Fibroblast of pulmonary artery (primary cell): Measurements from ENCODE around the gene FMN1.

Source experiments
- DNase-seq: peaks from one replicate; pipeline ENCODE4 v3.0.0-alpha.2; 2010; ENCODE audit warnings: low read depth
- H3K4me3 ChIP-seq: replicated peaks from 2 replicates; pipeline ENCODE4 v1.5.1; 2011; ENCODE audit warnings: low read depth, mild to moderate bottlenecking, control low read depth, low read length, moderate library complexity
- TF ChIP-seq, protein P1 (sequence below): IDR thresholded peaks from 2 replicates; pipeline ENCODE4 v1.5.1; 2011; ENCODE audit warnings: mild to moderate bottlenecking, control low read depth, low read length, inconsistent platforms; ENCODE audit errors: missing control alignments

The FMN1 gene

DNA sequence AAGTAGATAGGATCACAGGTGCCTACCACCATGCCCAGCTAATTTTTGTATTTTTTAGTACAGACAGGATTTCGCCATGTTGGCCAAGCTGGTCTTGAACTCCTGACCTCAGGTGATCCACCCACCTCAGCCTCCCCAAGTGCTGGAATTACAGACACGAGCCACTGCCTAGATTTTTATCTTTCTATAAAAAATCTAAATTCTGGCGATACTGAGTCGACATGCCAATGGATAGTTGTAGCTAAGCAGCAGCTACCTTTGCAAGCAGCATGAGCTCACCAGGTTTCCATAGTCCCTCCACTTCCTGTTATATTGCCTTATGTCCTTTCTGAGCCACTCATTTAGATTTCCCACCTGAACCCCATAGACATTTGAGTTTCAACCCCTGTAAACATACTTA is 13.1 kb upstream of the FMN1 start:
- H3K4me3 ChIP-seq: no peak overlapping the region
- DNase-seq: no peak
- TF ChIP-seq, protein P1, sequence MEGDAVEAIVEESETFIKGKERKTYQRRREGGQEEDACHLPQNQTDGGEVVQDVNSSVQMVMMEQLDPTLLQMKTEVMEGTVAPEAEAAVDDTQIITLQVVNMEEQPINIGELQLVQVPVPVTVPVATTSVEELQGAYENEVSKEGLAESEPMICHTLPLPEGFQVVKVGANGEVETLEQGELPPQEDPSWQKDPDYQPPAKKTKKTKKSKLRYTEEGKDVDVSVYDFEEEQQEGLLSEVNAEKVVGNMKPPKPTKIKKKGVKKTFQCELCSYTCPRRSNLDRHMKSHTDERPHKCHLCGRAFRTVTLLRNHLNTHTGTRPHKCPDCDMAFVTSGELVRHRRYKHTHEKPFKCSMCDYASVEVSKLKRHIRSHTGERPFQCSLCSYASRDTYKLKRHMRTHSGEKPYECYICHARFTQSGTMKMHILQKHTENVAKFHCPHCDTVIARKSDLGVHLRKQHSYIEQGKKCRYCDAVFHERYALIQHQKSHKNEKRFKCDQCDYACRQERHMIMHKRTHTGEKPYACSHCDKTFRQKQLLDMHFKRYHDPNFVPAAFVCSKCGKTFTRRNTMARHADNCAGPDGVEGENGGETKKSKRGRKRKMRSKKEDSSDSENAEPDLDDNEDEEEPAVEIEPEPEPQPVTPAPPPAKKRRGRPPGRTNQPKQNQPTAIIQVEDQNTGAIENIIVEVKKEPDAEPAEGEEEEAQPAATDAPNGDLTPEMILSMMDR: no peak

DNA sequence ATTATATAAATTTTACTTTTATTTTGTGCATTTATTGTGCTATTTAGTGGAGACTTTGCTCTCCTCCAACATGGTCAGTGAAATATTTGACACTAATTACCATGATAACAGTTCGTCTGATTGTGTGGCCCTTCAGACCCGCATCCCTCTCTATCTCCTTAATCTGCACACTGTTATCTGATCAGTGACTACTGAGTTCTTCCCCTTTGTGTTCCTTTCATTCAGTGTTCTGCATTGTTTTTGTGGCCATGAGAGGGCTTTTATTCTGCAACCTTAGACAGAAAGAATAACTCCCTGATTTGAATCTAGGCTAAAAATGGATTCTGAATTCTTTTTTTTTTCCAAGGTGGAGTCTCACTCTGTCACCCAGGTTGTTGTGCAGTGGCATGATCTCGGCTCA is 11.9 kb upstream of the FMN1 start:
- H3K4me3 ChIP-seq: no peak overlapping the region
- TF ChIP-seq, protein P1: no peak
- DNase-seq: no peak

DNA sequence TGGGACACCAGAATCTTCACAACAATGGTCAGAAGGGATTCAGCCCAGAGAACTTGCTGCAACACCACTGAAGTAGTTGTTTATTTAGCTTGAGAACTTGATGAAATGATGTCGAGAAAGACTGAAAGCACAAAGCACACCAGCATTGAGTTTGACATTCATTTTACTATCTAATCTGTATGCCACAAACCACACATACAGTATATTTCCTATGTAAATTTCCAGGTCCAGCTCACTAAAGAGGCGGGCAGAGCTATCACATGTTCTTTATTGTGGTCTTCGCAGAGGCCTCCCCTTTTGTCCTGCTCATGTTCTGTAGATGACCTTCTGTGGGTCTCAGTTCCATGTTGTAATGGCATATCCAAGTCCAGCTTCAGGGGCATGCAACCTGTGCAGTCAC is 10.4 kb upstream of the FMN1 start:
- TF ChIP-seq, protein P1: no peak
- no peak for DNase-seq
- no peak overlapping the region for H3K4me3 ChIP-seq

DNA sequence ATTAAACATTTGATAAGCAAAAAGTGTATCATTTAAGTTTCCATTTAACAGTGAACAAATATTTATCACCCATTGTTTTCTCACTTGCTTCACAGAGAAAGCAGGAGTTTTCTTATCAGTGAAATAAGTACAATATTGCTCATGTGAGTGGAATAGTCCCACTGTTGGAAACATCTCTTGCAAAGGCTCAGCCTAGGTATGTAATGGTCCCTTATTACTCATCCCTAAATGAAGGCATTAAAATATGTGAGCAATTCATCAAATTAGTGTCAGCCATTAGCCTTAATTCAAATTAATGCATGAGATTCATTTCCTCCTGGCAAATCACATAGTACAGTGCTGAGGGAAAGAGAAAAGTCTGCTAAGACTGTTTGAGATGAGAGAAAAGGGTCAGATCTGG is 9.6 kb upstream of the FMN1 start:
- H3K4me3 ChIP-seq: no peak overlapping the region
- TF ChIP-seq, protein P1: no peak

DNA sequence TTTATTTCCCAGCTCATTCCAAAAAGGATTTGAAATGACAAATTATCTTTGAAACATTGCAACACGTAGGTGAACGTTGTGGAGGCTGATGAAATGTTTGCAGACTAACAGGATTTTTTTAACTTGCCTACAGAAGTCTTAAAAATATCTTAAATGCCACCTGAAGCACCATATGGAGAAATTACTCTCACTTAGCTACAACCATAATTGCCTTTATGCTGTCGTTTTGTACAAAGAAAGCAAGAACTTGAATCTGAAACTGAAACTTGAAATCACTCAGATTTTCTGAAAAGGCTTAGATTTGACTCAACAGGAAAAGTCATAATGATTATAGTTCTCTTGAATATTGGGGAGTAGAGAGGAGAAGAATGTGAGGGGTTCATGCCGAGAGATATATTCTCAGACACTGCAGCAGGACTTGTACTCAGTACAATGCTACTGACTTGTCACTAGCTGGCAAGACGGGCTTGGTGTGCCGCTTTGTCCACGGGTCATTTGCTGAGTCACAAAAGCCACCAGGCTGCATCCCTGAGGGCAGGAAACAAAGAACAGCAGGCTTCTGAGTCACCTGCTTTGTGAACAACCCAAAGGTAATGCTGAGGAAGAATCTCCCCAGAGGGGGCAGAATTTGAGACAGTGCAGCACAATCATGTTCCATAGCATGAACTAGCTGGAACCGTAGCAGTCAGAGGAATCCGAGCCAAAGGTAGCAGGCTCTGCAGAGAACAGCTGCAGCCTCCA is 7.1 kb upstream of the FMN1 start:
- no peak for DNase-seq
- peak overlapping the region; percentile 18 for H3K4me3 ChIP-seq

More for the DNA sequence above, 9.6 kb upstream of the FMN1 start:
- no peak for DNase-seq

DNA sequence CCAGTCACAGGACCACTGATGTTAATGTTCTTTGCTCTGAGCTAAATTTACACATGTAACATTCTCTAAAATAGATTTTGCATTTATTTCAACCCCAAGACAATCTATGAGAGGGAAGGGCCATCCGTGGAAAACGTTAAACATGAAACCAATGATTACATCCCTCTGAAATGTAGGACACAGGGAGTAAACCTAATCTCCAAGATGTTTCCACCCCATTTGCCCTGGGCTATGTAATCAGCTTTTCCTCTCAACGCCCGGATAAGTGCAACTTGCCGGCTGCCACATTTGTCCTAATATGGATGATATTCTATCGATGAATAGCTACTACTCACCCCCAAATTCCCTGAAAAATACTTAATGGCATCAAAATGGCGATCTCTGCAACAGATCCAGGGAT is 6.4 kb upstream of the FMN1 start:
- DNase-seq: no peak
- TF ChIP-seq, protein P1: no peak
- H3K4me3 ChIP-seq: no peak overlapping the region

More for the DNA sequence above, 7.1 kb upstream of the FMN1 start:
- TF ChIP-seq, protein P1: peak; percentile 2

DNA sequence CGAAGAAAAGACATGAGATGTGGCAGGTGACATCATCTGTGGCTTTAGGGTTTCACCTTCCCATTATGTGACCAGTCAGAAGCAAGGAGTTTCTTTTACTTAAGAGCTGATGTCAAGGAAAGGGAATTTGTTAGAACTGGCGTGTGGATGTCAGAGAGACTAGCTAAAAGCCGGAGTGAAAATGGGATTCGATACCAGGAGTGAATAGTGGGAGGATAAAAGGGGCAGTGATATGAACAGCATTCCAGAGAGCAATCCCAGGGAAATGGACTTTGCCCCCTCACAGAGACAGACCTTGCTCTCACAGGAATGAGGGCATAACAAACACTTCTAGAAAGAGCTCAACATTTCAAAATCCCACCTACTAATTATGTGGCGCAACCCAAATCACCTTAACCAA is 5.9 kb upstream of the FMN1 start:
- no peak for DNase-seq
- TF ChIP-seq, protein P1: no peak
- no peak overlapping the region for H3K4me3 ChIP-seq
